ENCODE measurements around the gene CYSTM1. TPM values are rescaled to one million over a fixed set of nuclear protein-coding genes. Genes with fewer than 3 reads are reported as not detected.
A peak's percentile ranks its signal among the peaks of the same experiment; 100 is the strongest.

CYSTM1 gene
- polyA plus RNA-seq, 2 of the 4 experiments (the other 2 are of a cell fraction): 76.8 to 103 TPM

- TF ChIP-seq BCL3 (IDR thresholded peaks at IDR 0.05) (no peak), GATA3 (IDR thresholded peaks at IDR 0.05; ENCODE audit: borderline replicate concordance) (no peak), ZSCAN20 (CRISPR knock-in tag; IDR thresholded peaks at IDR 0.05) (no peak), JUN (IDR thresholded peaks at IDR 0.05) (no peak), PHF8 (IDR thresholded peaks at IDR 0.05; ENCODE audit: borderline replicate concordance, low read depth) (no peak), HMGXB4 (CRISPR knock-in tag; IDR thresholded peaks at IDR 0.05; ENCODE audit: borderline replicate concordance) (no peak), ATOH8 (CRISPR knock-in tag; IDR thresholded peaks at IDR 0.05; ENCODE audit: low read depth) (no peak)
Observed at GRCh38 chr5:140275837-140276236, 100.8 kb downstream of the CYSTM1 start (continued).

- ChIA-PET CTCF (interaction anchor here (1.7 to 2.9 kb wide), 2 partner anchors 37 to 70 kb away, joined by 8 to 14 read pairs; no protein-coding TSS in a partner anchor), POLR2A (no interaction called here)
- Histone ChIP-seq H3K4me2 (no peak overlapping the region), H3K27ac (no peak overlapping the region), H3K9me3 (peaks cover 8% of the 10 kb centered on the region; the same call in 2 of the 3 replicates), H3K4me1 (peaks cover 8% of the 10 kb centered on the region; the same call in 1 of the 3 replicates), H3K4me3 (no peak overlapping the region)
- no peak for ATAC-seq
- no peak for DNase-seq (ENCODE audit: low read depth in 1 of 2, low spot score in 1 of 2)
- TF ChIP-seq, protein P1, sequence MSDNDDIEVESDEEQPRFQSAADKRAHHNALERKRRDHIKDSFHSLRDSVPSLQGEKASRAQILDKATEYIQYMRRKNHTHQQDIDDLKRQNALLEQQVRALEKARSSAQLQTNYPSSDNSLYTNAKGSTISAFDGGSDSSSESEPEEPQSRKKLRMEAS (IDR thresholded peaks at IDR 0.05): no peak
- TF ChIP-seq NFE2L2 (conservative IDR thresholded peaks at IDR 0.05; ENCODE audit: low read length) (no peak), ELK1 (IDR thresholded peaks at IDR 0.05; ENCODE audit: low read depth, low read length) (no peak), TP53 (CRISPR knock-in tag; IDR thresholded peaks at IDR 0.05) (no peak), RARB (CRISPR knock-in tag; IDR thresholded peaks at IDR 0.05) (no peak), CBX8 (IDR thresholded peaks at IDR 0.05) (no peak), TFCP2L1 (CRISPR knock-in tag; IDR thresholded peaks at IDR 0.05) (no peak), MAZ (IDR thresholded peaks at IDR 0.05; ENCODE audit: borderline replicate concordance, low read depth, low read length) (no peak), EP300 (IDR thresholded peaks at IDR 0.05) (no peak), KDM1A (IDR thresholded peaks at IDR 0.05; ENCODE audit: low read depth) (no peak), JUNB (IDR thresholded peaks at IDR 0.05) (no peak)
- FAIRE-seq: no peak
- WGBS (ENCODE audit: missing lambda C conversion rate): 90% methylated on average over 2 of the region's 2 CpGs
Observed at GRCh38 chr5:140282266-140282665, 107.3 kb downstream of the CYSTM1 start.

- no peak for ATAC-seq
- Histone ChIP-seq H3K4me1 (peaks cover 8% of the 10 kb centered on the region; the same call in 1 of the 3 replicates), H3K4me3 (no peak overlapping the region), H3K27ac (no peak overlapping the region), H3K4me2 (no peak overlapping the region), H3K9me3 (no peaks in the 10 kb centered on the region)
- FAIRE-seq: peak; percentile 36
- POLR2A ChIA-PET: no interaction called here
- DNase-seq (ENCODE audit: low read depth in 1 of 2, low spot score in 1 of 2): no peak
- CTCF ChIA-PET: interaction anchor here (1.7 to 2.9 kb wide), 2 partner anchors 39 to 68 kb away, joined by 8 to 14 read pairs; no protein-coding TSS in a partner anchor
- 84% methylated on average over 3 of the region's 3 CpGs for WGBS (ENCODE audit: missing lambda C conversion rate)
- no peak for TF ChIP-seq FOSL2 (IDR thresholded peaks at IDR 0.05)
- TF ChIP-seq FOSL2 (CRISPR knock-in tag; IDR thresholded peaks at IDR 0.05): no peak
- no peak for TF ChIP-seq JUN (IDR thresholded peaks at IDR 0.05)
- no peak for TF ChIP-seq POLR2A (IDR thresholded peaks at IDR 0.05; ENCODE audit: low read length)
- no peak for TF ChIP-seq ZNF302 (CRISPR knock-in tag; IDR thresholded peaks at IDR 0.05)
- no peak for TF ChIP-seq RARB (CRISPR knock-in tag; IDR thresholded peaks at IDR 0.05)
- no peak for TF ChIP-seq FOXS1 (CRISPR knock-in tag; IDR thresholded peaks at IDR 0.05)
- TF ChIP-seq RFX5 (IDR thresholded peaks at IDR 0.05): no peak
- no peak for TF ChIP-seq BCL3 (IDR thresholded peaks at IDR 0.05)
- no peak for TF ChIP-seq TFCP2L1 (CRISPR knock-in tag; IDR thresholded peaks at IDR 0.05)
- TF ChIP-seq PBX3 (IDR thresholded peaks at IDR 0.05): no peak
- TF ChIP-seq CHD2 (IDR thresholded peaks at IDR 0.05; ENCODE audit: low read length, partially characterized antibody): no peak
- no peak for TF ChIP-seq ELK1 (IDR thresholded peaks at IDR 0.05; ENCODE audit: low read depth, low read length)
- TF ChIP-seq HOXB13 (CRISPR knock-in tag; IDR thresholded peaks at IDR 0.05; ENCODE audit: low read depth): no peak
- no peak for TF ChIP-seq EHF (CRISPR knock-in tag; IDR thresholded peaks at IDR 0.05)
- no peak for TF ChIP-seq FOSB (CRISPR knock-in tag; IDR thresholded peaks at IDR 0.05)
Observed at GRCh38 chr5:140284013-140284412, 109.0 kb downstream of the CYSTM1 start.

Measured in A549 (cell line).